GM23338 (cell line): Measurements from ENCODE around the gene TMBIM6.
"Not testable (repeated sequence)": the region's sequence is repeated elsewhere in the genome, so short reads cannot be mapped to it uniquely, and the experiment has no call there.

Experiments used
- CREB1 ChIP-seq: fragments of 250-450 bp; sonication (Bioruptor Pico); IDR thresholded peaks from 2 replicates; pipeline ENCODE4 v1.5.0; 2020; ENCODE audit warnings: low read depth, mild to moderate bottlenecking, moderate library complexity
- CTCF ChIP-seq, 2 experiments: fragments of 200-600 bp in 1 of 2; sonication (generic) in 1 of 2; conservative IDR thresholded peaks; 2 replicates each; pipeline versions ENCODE4 v1.5.1 to v1.6.1; 2016 to 2017; ENCODE audit warnings: antibody characterized with exemption in 2 of 2, low read depth in 2 of 2, mild to moderate bottlenecking in 2 of 2, moderate library complexity in 1 of 2
- EZH2 ChIP-seq: fragments of 200-600 bp; sonication (generic); IDR thresholded peaks from one replicate; pipeline ENCODE4 v1.8.0; 2017; ENCODE audit warnings: antibody characterized with exemption, mild to moderate bottlenecking, low read depth; ENCODE audit not compliant: unreplicated experiment
- POLR2AphosphoS5 ChIP-seq: IDR thresholded peaks from 2 replicates; pipeline ENCODE4 v1.6.1; 2016; ENCODE audit warnings: antibody characterized with exemption, low read depth
- REST ChIP-seq: IDR thresholded peaks from one replicate; pipeline ENCODE4 v1.6.1; 2018; ENCODE audit warnings: antibody characterized with exemption; ENCODE audit not compliant: unreplicated experiment
- STAT1 ChIP-seq: IDR thresholded peaks from one replicate; pipeline ENCODE4 v1.6.1; 2016; ENCODE audit warnings: antibody characterized with exemption; ENCODE audit not compliant: unreplicated experiment

DNA sequence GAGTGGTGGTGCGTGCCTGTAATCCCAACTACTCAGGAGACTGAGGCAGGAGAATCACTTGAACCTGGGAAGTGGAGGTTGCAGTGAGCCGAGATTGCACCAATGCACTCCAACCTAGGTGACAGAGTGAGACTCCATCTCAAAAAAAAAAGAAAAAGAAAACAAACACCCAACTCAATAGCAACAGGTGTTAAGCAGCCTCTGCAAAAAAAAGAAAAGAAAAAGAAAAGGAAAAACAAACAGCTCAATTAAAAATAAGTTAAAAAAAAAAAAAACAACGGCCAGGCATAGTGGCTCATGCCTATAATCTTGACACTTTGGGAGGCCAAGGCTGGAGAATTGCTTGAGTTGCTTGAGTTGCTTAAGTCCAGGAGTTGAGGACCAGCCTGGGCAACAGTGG, 23.6 kb upstream of the TMBIM6 start:
- TF ChIP-seq CTCF (conservative IDR thresholded peaks at IDR 0.05; ENCODE audit: low read depth in 2 of 2); REST; EZH2; CREB1 (CRISPR knock-in tag); POLR2AphosphoS5; STAT1: not testable (repeated sequence)
